Neural cell (in vitro differentiated cells): Measurements from ENCODE around the gene HABP4. TPM values are rescaled to one million over a fixed set of nuclear protein-coding genes. Genes with fewer than 3 reads are reported as not detected.

Experiments used
- H2AFZ ChIP-seq: fragments of 200-600, 300-800 bp; sonication (generic), shearing (Covaris generic); 2 replicates; pipeline ENCODE4 v1.6.0; 2014; ENCODE audit warnings: low read depth, mild to moderate bottlenecking, antibody characterized with exemption, low read length, moderate library complexity
- H3F3A ChIP-seq: fragments of 200-600 bp; shearing (Covaris generic); 2 replicates; pipeline ENCODE4 v1.6.1; 2016; ENCODE audit warnings: mild to moderate bottlenecking, moderate library complexity, mixed read lengths, antibody characterized with exemption, low read length; ENCODE audit not compliant: insufficient read depth, poor library complexity, severe bottlenecking
- H3K27ac ChIP-seq: fragments of 200-600, 300-800 bp; sonication (generic), shearing (Covaris generic); 2 replicates; pipeline ENCODE4 v1.5.1; 2014; ENCODE audit warnings: mild to moderate bottlenecking, low read length, moderate library complexity
- H3K27me3 ChIP-seq: fragments of 300-800, 200-600 bp; sonication (generic), shearing (Covaris generic); 2 replicates; pipeline ENCODE4 v1.6.0; 2014; ENCODE audit warnings: mild to moderate bottlenecking, low read depth, low read length, moderate library complexity; ENCODE audit not compliant: insufficient read depth
- H3K36me3 ChIP-seq: fragments of 300-800, 200-600 bp; sonication (generic), shearing (Covaris generic); 2 replicates; pipeline ENCODE4 v1.5.1; 2014; ENCODE audit warnings: mild to moderate bottlenecking, antibody characterized with exemption, low read length, moderate library complexity; ENCODE audit not compliant: insufficient read depth
- H3K4me2 ChIP-seq: fragments of 300-800, 200-600 bp; sonication (generic), shearing (Covaris generic); 2 replicates; pipeline ENCODE4 v1.6.0; 2014; ENCODE audit warnings: mild to moderate bottlenecking, low read length
- H3K4me3 ChIP-seq: fragments of 300-800, 200-600 bp; sonication (generic), shearing (Covaris generic); 2 replicates; pipeline ENCODE4 v1.5.1; 2014; ENCODE audit warnings: mild to moderate bottlenecking, low read length, moderate library complexity
- H3K79me2 ChIP-seq: fragments of 200-600 bp; shearing (Covaris generic); replicated peaks from 2 replicates; pipeline ENCODE4 v1.6.0; 2014; ENCODE audit warnings: mild to moderate bottlenecking, low read length, moderate library complexity; ENCODE audit not compliant: insufficient read depth
- H3K9ac ChIP-seq: fragments of 300-800, 200-600 bp; sonication (generic), shearing (Covaris generic); 2 replicates; pipeline ENCODE4 v1.6.1; 2016; ENCODE audit warnings: mild to moderate bottlenecking, low read length, mixed read lengths
- H3K9me2 ChIP-seq: fragments of 200-600 bp; shearing (Covaris generic); 2 replicates; pipeline ENCODE4 v1.6.1; 2016; ENCODE audit warnings: mild to moderate bottlenecking, low read length, mixed read lengths; ENCODE audit not compliant: insufficient read depth
- H3K9me3 ChIP-seq: fragments of 200-600, 300-800 bp; sonication (generic), shearing (Covaris generic); 2 replicates; pipeline ENCODE4 v1.6.1; 2016; ENCODE audit warnings: mild to moderate bottlenecking, mixed run types, low read length, moderate library complexity, mixed read lengths
- H4K20me1 ChIP-seq: fragments of 200-600 bp; shearing (Covaris generic); 2 replicates; pipeline ENCODE4 v1.6.1; 2016; ENCODE audit warnings: mild to moderate bottlenecking, mixed run types; ENCODE audit not compliant: insufficient read depth
- EP300 ChIP-seq: fragments of 450-650 bp; conservative IDR thresholded peaks from 2 replicates; pipeline ENCODE4 v1.6.1; 2014; ENCODE audit warnings: antibody characterized with exemption, mild to moderate bottlenecking, moderate library complexity; ENCODE audit not compliant: poor library complexity, severe bottlenecking
- EZH2 ChIP-seq: fragments of 200-600, 300-800 bp; shearing (Covaris generic), sonication (generic); IDR thresholded peaks from 2 replicates; pipeline ENCODE4 v1.6.1; 2014; ENCODE audit warnings: antibody characterized with exemption, low read length, borderline replicate concordance, mild to moderate bottlenecking; ENCODE audit not compliant: insufficient read depth, poor library complexity, severe bottlenecking
- MXI1 ChIP-seq: fragments of 450-650 bp; conservative IDR thresholded peaks from 2 replicates; pipeline ENCODE4 v1.6.1; 2014; ENCODE audit warnings: antibody characterized with exemption, mild to moderate bottlenecking; ENCODE audit not compliant: poor library complexity, severe bottlenecking
- POLR2AphosphoS5 ChIP-seq: IDR thresholded peaks from 2 replicates; pipeline ENCODE4 v1.6.1; 2012
- RAD21 ChIP-seq: fragments of 450-650 bp; conservative IDR thresholded peaks from 2 replicates; pipeline ENCODE4 v1.6.1; 2014; ENCODE audit warnings: antibody characterized with exemption, mild to moderate bottlenecking, moderate library complexity
- SMC3 ChIP-seq: fragments of 450-650 bp; conservative IDR thresholded peaks from 2 replicates; pipeline ENCODE4 v1.6.1; 2014; ENCODE audit warnings: antibody characterized with exemption, mild to moderate bottlenecking, moderate library complexity; ENCODE audit not compliant: poor library complexity
- TAF1 ChIP-seq: IDR thresholded peaks from 2 replicates; pipeline ENCODE4 v1.6.1; 2012; ENCODE audit warnings: low read depth
- polyA minus RNA-seq: library from RNA; depleted of rRNA, polyadenylated mRNA; stranded (reverse); fragments of >200 nt; gene quantifications from 2 replicates; pipeline ENCODE4 v1.2.3, GENCODE V29; 2014
- polyA plus RNA-seq: library from polyadenylated mRNA; depleted of rRNA; stranded (reverse); fragments of >200 nt; gene quantifications from 2 replicates; pipeline ENCODE4 v1.2.3, GENCODE V29; 2014
- TF ChIP-seq, protein P1 (sequence below): IDR thresholded peaks from 2 replicates; pipeline ENCODE4 v1.6.1; 2012; ENCODE audit warnings: borderline replicate concordance
- TF ChIP-seq, protein P2 (sequence below): fragments of 450-650 bp; IDR thresholded peaks from 2 replicates; pipeline ENCODE4 v1.5.1; 2014; ENCODE audit warnings: antibody characterized with exemption, mild to moderate bottlenecking, moderate library complexity; ENCODE audit not compliant: poor library complexity, severe bottlenecking

HABP4 gene, protein sequence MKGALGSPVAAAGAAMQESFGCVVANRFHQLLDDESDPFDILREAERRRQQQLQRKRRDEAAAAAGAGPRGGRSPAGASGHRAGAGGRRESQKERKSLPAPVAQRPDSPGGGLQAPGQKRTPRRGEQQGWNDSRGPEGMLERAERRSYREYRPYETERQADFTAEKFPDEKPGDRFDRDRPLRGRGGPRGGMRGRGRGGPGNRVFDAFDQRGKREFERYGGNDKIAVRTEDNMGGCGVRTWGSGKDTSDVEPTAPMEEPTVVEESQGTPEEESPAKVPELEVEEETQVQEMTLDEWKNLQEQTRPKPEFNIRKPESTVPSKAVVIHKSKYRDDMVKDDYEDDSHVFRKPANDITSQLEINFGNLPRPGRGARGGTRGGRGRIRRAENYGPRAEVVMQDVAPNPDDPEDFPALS
- polyA plus RNA-seq (13.9 and 14.7 TPM in 2 replicates), polyA minus RNA-seq (11.0 and 11.9 TPM in 2 replicates)

DNA sequence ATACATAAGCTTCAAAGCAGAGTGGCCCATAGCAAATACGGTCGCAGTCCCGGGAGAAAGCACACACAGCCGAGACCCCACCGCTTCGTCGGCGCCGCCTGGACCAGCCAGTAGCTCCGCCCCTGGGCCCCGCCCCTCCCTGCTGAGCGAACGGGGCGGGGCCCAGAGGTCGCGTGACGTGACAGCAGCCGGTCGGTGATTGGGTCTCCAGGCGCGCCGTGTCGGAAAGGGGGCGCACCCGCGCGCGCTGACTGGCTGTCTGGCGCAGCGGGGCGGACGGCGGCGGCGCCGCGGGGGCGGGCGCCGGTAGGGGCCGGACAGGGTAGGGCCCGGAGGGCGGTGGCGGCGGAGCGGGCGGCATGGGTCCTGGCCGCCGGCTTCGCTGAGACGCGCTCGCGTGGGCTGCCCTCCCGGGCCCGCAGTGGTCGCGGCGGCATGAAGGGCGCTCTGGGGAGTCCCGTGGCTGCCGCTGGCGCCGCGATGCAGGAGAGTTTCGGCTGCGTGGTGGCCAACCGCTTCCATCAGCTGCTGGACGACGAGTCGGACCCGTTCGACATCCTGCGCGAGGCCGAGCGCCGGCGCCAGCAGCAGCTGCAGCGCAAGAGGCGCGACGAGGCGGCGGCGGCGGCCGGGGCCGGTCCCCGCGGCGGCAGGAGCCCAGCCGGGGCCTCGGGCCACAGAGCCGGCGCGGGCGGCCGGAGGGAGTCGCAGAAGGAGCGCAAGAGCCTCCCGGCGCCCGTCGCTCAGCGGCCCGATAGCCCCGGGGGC, at the start of gene HABP4:
TSS of gene HABP4 (plus strand) at position 325 of the 768 bp plus-strand sequence. CDS start at position 436, 111 bp downstream.
- Histone ChIP-seq H3K79me2 (peaks cover 7% of the 10 kb centered on the region), H2AFZ (peak within 1 kb of the TSS; percentile 66), H3F3A (no peaks in the 10 kb centered on the region), H3K9me3 (no peaks in the 10 kb centered on the region), H3K36me3 (no peaks in the 10 kb centered on the region), H3K9ac (peak within 1 kb of the TSS; percentile 71), H3K27me3 (no peaks in the 10 kb centered on the region), H3K27ac (peak within 1 kb of the TSS; percentile 41), H3K4me3 (peak within 1 kb of the TSS; percentile 88), H4K20me1 (no peaks in the 10 kb centered on the region), H3K9me2 (no peaks in the 10 kb centered on the region), H3K4me2 (peak within 1 kb of the TSS; percentile 88)
- TF ChIP-seq RAD21 = no peak
- TF ChIP-seq EP300 = peak; percentile 55
- peak; percentile 82 for TF ChIP-seq MXI1
- peak; percentile 28 for TF ChIP-seq POLR2AphosphoS5
- TF ChIP-seq, protein P1, sequence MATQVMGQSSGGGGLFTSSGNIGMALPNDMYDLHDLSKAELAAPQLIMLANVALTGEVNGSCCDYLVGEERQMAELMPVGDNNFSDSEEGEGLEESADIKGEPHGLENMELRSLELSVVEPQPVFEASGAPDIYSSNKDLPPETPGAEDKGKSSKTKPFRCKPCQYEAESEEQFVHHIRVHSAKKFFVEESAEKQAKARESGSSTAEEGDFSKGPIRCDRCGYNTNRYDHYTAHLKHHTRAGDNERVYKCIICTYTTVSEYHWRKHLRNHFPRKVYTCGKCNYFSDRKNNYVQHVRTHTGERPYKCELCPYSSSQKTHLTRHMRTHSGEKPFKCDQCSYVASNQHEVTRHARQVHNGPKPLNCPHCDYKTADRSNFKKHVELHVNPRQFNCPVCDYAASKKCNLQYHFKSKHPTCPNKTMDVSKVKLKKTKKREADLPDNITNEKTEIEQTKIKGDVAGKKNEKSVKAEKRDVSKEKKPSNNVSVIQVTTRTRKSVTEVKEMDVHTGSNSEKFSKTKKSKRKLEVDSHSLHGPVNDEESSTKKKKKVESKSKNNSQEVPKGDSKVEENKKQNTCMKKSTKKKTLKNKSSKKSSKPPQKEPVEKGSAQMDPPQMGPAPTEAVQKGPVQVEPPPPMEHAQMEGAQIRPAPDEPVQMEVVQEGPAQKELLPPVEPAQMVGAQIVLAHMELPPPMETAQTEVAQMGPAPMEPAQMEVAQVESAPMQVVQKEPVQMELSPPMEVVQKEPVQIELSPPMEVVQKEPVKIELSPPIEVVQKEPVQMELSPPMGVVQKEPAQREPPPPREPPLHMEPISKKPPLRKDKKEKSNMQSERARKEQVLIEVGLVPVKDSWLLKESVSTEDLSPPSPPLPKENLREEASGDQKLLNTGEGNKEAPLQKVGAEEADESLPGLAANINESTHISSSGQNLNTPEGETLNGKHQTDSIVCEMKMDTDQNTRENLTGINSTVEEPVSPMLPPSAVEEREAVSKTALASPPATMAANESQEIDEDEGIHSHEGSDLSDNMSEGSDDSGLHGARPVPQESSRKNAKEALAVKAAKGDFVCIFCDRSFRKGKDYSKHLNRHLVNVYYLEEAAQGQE = no peak
- no peak for TF ChIP-seq EZH2
- TF ChIP-seq, protein P2, sequence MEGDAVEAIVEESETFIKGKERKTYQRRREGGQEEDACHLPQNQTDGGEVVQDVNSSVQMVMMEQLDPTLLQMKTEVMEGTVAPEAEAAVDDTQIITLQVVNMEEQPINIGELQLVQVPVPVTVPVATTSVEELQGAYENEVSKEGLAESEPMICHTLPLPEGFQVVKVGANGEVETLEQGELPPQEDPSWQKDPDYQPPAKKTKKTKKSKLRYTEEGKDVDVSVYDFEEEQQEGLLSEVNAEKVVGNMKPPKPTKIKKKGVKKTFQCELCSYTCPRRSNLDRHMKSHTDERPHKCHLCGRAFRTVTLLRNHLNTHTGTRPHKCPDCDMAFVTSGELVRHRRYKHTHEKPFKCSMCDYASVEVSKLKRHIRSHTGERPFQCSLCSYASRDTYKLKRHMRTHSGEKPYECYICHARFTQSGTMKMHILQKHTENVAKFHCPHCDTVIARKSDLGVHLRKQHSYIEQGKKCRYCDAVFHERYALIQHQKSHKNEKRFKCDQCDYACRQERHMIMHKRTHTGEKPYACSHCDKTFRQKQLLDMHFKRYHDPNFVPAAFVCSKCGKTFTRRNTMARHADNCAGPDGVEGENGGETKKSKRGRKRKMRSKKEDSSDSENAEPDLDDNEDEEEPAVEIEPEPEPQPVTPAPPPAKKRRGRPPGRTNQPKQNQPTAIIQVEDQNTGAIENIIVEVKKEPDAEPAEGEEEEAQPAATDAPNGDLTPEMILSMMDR = peak; percentile 42

DNA sequence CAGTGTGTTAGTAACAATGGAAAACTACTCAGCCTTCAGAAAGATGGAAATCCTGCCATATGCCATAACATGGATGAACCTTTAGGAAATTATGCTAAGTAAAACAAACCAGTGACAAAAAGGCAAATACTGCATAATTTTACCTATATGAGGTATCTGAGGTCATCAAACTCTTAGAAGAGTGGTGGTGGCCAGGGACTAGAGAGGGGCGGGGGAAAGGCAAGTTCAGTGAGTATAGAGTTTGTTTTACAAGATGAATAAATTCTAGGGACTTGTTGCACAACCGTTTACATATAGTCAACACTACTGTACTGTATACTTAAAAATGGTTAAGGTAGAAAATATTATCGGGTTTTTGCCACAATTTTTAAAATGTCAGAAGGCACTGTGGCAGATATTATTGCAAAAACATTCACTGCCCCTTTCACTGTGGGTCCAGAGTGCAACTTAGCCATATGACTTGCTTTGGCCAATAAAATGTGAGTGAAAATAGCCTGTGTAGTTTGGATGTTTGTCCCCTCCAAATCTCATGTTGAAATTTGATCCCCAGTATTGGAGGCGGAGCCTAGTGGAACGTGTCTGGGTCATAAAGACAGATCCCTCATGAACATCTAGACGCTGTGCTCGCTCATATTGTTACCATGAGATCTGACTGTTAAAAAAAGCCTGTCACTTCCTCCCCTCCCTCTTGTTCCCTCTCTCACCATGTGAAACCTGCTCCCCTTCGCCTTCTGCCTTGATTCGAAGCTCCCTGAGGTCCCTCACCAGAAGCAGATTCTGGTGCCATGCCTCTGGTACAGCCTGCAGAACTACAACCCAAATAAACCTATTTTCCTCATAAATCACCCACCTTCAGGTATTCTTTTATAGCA, 41.3 kb upstream of the HABP4 start:
- Histone ChIP-seq H3K4me2 (no peak overlapping the region), H3K36me3 (no peaks in the 10 kb centered on the region), H3K27ac (no peak overlapping the region), H3K9me3 (no peaks in the 10 kb centered on the region), H3K27me3 (no peaks in the 10 kb centered on the region), H2AFZ (no peak overlapping the region), H3K9me2 (no peaks in the 10 kb centered on the region), H3F3A (no peaks in the 10 kb centered on the region), H3K4me3 (no peak overlapping the region), H4K20me1 (no peaks in the 10 kb centered on the region), H3K9ac (no peak overlapping the region), H3K79me2 (peaks cover 10% of the 10 kb centered on the region)
- TF ChIP-seq EZH2 (no peak), SMC3 (no peak), EP300 (no peak), TAF1 (no peak), RAD21 (no peak), POLR2AphosphoS5 (no peak), MXI1 (no peak)
- TF ChIP-seq, protein P1 = no peak
- TF ChIP-seq, protein P2 = no peak
